GM12875 (cell line): Measurements from ENCODE around the gene REP15.
"Not testable (repeated sequence)": the region's sequence is repeated elsewhere in the genome, so short reads cannot be mapped to it uniquely, and the experiment has no call there.

ENCODE experiments used
- H3K4me3 ChIP-seq: one replicate; pipeline ENCODE4 v1.5.1; 2011; ENCODE audit warnings: low read depth, low read length, control low read depth
- TF ChIP-seq, protein P1 (sequence below): IDR thresholded peaks from 2 replicates; pipeline ENCODE4 v1.5.1; 2011; ENCODE audit warnings: low read depth, mild to moderate bottlenecking, control low read depth, inconsistent platforms, low read length, moderate library complexity, borderline replicate concordance; ENCODE audit not compliant: insufficient read depth

Gene REP15, protein sequence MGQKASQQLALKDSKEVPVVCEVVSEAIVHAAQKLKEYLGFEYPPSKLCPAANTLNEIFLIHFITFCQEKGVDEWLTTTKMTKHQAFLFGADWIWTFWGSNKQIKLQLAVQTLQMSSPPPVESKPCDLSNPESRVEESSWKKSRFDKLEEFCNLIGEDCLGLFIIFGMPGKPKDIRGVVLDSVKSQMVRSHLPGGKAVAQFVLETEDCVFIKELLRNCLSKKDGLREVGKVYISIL

DNA sequence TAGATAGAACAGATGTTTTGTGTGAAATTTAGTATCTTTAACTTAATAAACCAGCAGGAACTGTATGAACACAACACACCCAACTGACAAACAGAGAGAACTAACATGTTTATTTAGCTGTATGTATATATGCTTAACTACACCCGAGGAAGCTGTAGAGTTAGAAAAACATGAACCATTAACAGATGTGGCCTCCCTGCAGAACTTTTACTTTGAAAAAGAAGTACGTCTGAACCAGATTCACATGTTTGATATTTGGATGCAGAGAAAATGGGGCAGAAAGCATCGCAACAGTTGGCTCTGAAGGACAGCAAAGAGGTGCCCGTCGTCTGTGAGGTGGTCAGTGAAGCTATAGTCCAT, at the start of gene REP15:
Gene REP15, plus strand, starts transcription at position 155 of the 360 bp plus-strand sequence. Its CDS starts 116 bp downstream, at position 271.
- H3K4me3 ChIP-seq: no peak within 1 kb of the TSS
- TF ChIP-seq, protein P1, sequence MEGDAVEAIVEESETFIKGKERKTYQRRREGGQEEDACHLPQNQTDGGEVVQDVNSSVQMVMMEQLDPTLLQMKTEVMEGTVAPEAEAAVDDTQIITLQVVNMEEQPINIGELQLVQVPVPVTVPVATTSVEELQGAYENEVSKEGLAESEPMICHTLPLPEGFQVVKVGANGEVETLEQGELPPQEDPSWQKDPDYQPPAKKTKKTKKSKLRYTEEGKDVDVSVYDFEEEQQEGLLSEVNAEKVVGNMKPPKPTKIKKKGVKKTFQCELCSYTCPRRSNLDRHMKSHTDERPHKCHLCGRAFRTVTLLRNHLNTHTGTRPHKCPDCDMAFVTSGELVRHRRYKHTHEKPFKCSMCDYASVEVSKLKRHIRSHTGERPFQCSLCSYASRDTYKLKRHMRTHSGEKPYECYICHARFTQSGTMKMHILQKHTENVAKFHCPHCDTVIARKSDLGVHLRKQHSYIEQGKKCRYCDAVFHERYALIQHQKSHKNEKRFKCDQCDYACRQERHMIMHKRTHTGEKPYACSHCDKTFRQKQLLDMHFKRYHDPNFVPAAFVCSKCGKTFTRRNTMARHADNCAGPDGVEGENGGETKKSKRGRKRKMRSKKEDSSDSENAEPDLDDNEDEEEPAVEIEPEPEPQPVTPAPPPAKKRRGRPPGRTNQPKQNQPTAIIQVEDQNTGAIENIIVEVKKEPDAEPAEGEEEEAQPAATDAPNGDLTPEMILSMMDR: no peak

DNA sequence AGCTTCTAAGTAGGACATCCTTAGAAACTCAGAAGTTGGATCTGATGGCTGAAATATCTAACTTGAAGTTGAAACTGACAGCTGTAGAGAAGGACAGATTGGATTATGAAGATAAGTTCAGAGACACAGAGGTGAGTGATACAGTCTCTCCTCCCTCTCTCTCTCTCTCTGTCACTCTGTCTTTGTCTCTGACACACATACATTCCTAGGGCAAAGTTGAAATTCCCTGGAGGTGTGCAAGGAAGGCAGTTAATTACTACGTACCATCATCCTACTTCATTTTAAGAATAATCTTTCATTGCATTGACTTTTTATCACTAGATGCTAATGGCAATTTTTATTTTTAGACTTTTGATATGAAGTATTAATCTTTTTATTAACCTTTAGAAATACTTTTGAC, 46.2 kb upstream of the REP15 start:
- H3K4me3 ChIP-seq: no peak overlapping the region
- TF ChIP-seq, protein P1: no peak

DNA sequence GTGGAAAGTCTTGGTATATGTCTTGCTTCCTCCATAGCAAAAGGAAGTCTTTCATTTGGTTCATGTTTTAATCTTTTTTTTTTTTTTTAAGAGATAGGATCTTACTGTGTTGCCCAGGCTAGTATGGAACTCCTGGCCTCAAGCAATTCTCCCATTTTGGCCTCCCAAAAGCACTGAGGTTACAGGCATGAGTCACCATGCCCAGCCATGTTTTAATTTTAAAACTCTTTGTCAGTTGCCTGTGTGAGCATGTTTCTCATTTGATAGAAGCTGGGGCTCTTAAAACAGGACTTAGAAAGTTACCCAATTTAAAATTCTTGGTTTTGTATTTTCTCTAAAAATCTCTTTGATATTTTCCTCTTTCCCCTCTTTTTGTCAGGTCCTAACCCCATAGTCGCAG, 45.0 kb upstream of the REP15 start:
- H3K4me3 ChIP-seq: no peak overlapping the region
- TF ChIP-seq, protein P1: no peak

DNA sequence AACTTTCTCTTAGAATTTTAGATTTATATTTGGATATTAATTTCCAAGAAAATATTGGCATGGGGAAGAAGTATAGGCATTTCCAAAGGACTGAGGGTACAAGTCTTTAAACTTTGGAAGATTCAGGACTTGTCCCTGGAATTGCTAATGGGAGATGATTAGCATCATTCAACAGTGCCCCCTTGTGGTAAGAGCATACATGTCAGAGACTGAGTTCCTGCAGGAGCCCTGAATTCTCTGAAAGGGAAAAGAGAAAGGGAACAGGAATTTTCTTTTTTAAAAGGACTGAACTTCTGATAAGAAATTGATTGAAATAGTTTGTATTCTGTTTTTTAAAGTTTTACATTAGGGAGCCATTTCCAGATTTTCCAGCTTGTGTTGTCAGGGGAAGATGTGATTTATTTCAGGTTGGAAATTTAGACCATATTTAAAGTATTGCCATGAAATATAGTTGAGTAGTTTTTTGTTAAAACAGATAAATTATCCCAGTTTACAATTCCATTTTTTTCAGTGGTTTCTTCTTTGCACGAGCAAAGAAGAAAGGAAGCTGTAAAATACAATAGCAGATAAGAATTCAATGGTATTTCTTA, 44.0 kb upstream of the REP15 start:
- no peak overlapping the region for H3K4me3 ChIP-seq
- TF ChIP-seq, protein P1: peak; percentile 67

DNA sequence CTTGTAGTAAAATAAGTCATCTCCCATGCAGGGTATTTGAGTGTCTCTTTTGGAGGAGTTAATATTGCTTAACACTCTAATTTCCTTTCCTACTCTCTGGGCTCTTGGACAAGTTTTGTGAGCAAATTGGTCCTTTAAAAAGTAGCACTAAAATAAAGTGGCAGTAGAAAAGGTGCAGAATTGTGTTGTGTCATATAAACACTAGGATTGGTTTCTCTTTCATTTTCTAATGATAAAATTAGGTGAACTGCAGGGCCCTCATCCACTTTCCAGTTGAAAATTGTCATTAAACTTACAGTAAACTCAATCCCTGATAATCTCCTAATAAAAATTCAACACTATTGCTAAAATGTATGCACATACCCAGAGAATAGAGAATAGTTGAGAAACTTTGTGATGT, 42.6 kb upstream of the REP15 start:
- no peak overlapping the region for H3K4me3 ChIP-seq
- TF ChIP-seq, protein P1: no peak

DNA sequence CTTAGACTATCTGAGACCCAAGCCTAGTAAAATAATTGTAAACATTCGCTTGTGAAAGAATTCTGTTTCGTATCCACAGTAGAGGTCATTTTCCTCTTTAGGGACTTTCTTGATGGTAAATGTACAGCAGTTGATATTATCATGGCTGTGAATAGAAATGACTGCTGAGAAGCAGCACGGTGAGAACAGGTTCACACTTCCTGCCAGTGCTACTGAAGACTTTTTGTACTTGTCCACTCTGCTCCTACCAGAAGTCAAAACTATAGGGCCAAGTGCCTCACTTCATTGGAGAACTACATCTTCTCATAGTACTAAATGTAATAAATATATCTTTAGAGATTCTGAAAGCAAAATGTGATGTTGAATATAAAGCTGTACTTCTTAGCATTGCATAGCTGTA, 40.8 kb upstream of the REP15 start:
- H3K4me3 ChIP-seq: not testable (repeated sequence)

DNA sequence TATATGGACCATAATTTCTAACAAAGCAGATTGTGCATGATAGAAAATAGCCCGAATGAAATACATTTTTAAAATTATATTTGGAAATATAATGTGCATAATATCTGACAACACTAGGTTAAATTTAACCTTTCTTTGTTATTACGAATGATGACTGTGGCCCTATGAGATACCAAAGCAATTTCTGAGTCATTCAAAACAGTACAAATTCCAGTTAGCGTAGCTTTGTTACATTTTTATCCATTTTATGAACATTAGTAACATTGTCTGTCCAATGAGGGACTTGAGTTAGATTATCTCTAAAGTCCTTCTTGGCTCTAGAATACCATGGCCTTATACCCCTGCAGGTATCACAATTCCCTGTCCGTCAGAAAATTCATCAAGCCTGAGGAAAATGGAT, 39.0 kb upstream of the REP15 start:
- no peak overlapping the region for H3K4me3 ChIP-seq
- TF ChIP-seq, protein P1: no peak
